HCT116 (cell line): ENCODE measurements around the gene NFKB1. TPM values are rescaled to one million over a fixed set of nuclear protein-coding genes. Genes with fewer than 3 reads are reported as not detected.

ENCODE experiments used
- ATAC-seq: fragments of 200-7000 bp; cut with Tn5 transposase; 2 replicates; pipeline ENCODE4 v1.9.1; 2020; ENCODE audit warnings: mild to moderate bottlenecking, moderate library complexity
- BruUV-seq: library from RNA; stranded (reverse); fragments of 400-500 nt; replicated peaks from 2 replicates; lab custom pipeline; 2021; lab: Mats Ljungman, UMichigan
- CTCF ChIA-PET: fragments of 300-600 bp; sonication (Branson Sonifier 250); formaldehyde crosslinking; loops from one replicate; lab custom pipeline; 2021; ENCODE audit warnings: antibody characterized with exemption; lab: Charles Lee
- POLR2A ChIA-PET: fragments of 300-600, 350-600 bp; sonication (Branson Sonifier 250); formaldehyde crosslinking; loops from one replicate; lab custom pipeline; 2021; ENCODE audit warnings: antibody characterized with exemption; lab: Charles Lee
- RAD21 ChIA-PET, 2 experiments: fragments of 300-600 bp; sonication (Branson Sonifier 250); formaldehyde crosslinking; loops; one replicate each; lab custom pipeline; 2023; ENCODE audit warnings: low total read pairs in 2 of 2; ENCODE audit not compliant: uncharacterized antibody in 2 of 2, unreplicated experiment in 2 of 2, low non-redundant PET in 1 of 2; lab: Charles Lee
- DNase-seq: peaks from one replicate; pipeline ENCODE4 v3.0.0-alpha.2; 2010; ENCODE audit warnings: low read depth, low spot score
- H2AFZ ChIP-seq: fragments of 200-600 bp; shearing (Covaris generic), sonication (generic); 2 replicates; pipeline ENCODE4 v1.6.1; 2017; ENCODE audit warnings: low read depth, mixed run types, mixed read lengths, antibody characterized with exemption, low read length; ENCODE audit not compliant: poor library complexity, severe bottlenecking
- H3K27ac ChIP-seq: 2 replicates; pipeline ENCODE4 v1.5.1; 2012; ENCODE audit warnings: low read depth, low read length
- H3K27me3 ChIP-seq: fragments of 200-600 bp; sonication (generic); 2 replicates; pipeline ENCODE4 v1.6.1; 2016; ENCODE audit warnings: mixed run types, low read length, mixed read lengths; ENCODE audit not compliant: insufficient read depth
- H3K36me3 ChIP-seq, 2 experiments: fragments of 200-500 bp in 1 of 2; fragments of 200-600 bp in 1 of 2; sonication (Bioruptor generic) in 1 of 2; sonication (generic) in 1 of 2; 2 replicates each; pipeline versions ENCODE4 v1.5.1 to v1.6.1; 2014 to 2016; ENCODE audit warnings: low read length in 2 of 2, inconsistent platforms in 1 of 2, mixed read lengths in 1 of 2, mixed run types in 1 of 2; ENCODE audit not compliant: insufficient read depth in 2 of 2, control insufficient read depth in 1 of 2
- H3K4me1 ChIP-seq, 2 experiments: fragments of 200-600 bp in 1 of 2; sonication (generic) in 1 of 2; 2 replicates each; pipeline versions ENCODE4 v1.5.1 to v1.6.1; 2012 to 2017; ENCODE audit warnings: low read length in 2 of 2, inconsistent platforms in 1 of 2, mild to moderate bottlenecking in 1 of 2, mixed read lengths in 1 of 2, mixed run types in 1 of 2, moderate library complexity in 1 of 2; ENCODE audit not compliant: insufficient read depth in 2 of 2, control insufficient read depth in 1 of 2
- H3K4me2 ChIP-seq: fragments of 200-600 bp; sonication (generic); 2 replicates; pipeline ENCODE4 v1.6.1; 2017; ENCODE audit warnings: mixed run types, low read length, mixed read lengths
- H3K4me3 ChIP-seq, 2 experiments: fragments of 200-600 bp in 1 of 2; sonication (generic) in 1 of 2; replicated peaks in 1 of 2; 2 replicates each; pipeline ENCODE4 v1.5.1; 2011 to 2016; ENCODE audit warnings: low read length in 2 of 2, control low read depth in 1 of 2, low read depth in 1 of 2, mild to moderate bottlenecking in 1 of 2, mixed read lengths in 1 of 2, mixed run types in 1 of 2
- H3K79me2 ChIP-seq: fragments of 200-600 bp; sonication (generic); 2 replicates; pipeline ENCODE4 v1.6.1; 2017; ENCODE audit warnings: mild to moderate bottlenecking, mixed run types, low read length, moderate library complexity, mixed read lengths; ENCODE audit not compliant: insufficient read depth
- H3K9ac ChIP-seq: fragments of 200-600 bp; sonication (generic); 2 replicates; pipeline ENCODE4 v1.6.1; 2016; ENCODE audit warnings: low read length, mixed read lengths
- H3K9me2 ChIP-seq: fragments of 200-600 bp; sonication (generic), shearing (Covaris generic); 2 replicates; pipeline ENCODE4 v1.6.1; 2017; ENCODE audit warnings: mixed run types, mild to moderate bottlenecking, moderate library complexity; ENCODE audit not compliant: insufficient read depth
- H3K9me3 ChIP-seq, 2 experiments: fragments of 200-500 bp in 1 of 2; fragments of 200-600 bp in 1 of 2; sonication (Bioruptor generic) in 1 of 2; sonication (generic) in 1 of 2; 2 replicates each; pipeline ENCODE4 v1.6.1; 2014 to 2017; ENCODE audit warnings: low read length in 2 of 2, mixed read lengths in 2 of 2, inconsistent platforms in 1 of 2, low read depth in 1 of 2, mild to moderate bottlenecking in 1 of 2, mixed run types in 1 of 2, moderate library complexity in 1 of 2; ENCODE audit not compliant: control insufficient read depth in 1 of 2, insufficient read depth in 1 of 2
- H4K20me1 ChIP-seq: fragments of 200-600 bp; sonication (generic), shearing (Covaris generic); 2 replicates; pipeline ENCODE4 v1.6.1; 2017; ENCODE audit warnings: mixed run types, mild to moderate bottlenecking, moderate library complexity; ENCODE audit not compliant: insufficient read depth
- EZH2 ChIP-seq: fragments of 200-600 bp; sonication (generic); IDR thresholded peaks from 2 replicates; pipeline ENCODE4 v1.6.1; 2017; ENCODE audit warnings: antibody characterized with exemption, mixed run types
- JUND ChIP-seq: IDR thresholded peaks from 2 replicates; pipeline ENCODE4 v1.6.1; 2012
- POLR2AphosphoS5 ChIP-seq: IDR thresholded peaks from 2 replicates; pipeline ENCODE4 v1.6.1; 2011; ENCODE audit warnings: mild to moderate bottlenecking, low read depth, low read length, moderate library complexity
- RAD21 ChIP-seq: IDR thresholded peaks from 2 replicates; pipeline ENCODE4 v1.6.1; 2012; ENCODE audit warnings: low read depth, mild to moderate bottlenecking
- ZNF274 ChIP-seq: fragments of 200-500 bp; sonication (Bioruptor generic); IDR thresholded peaks from 2 replicates; pipeline ENCODE4 v1.6.1; 2014; ENCODE audit warnings: mild to moderate bottlenecking, low read depth, low read length, inconsistent platforms
- intact Hi-C: fragments of 100-400 bp; cut with micrococcal nuclease; formaldehyde crosslinking; loops from 2 replicates; pipeline ENCODE4 v1.10.0; 2022
- total RNA-seq: library from RNA; stranded (reverse); gene quantifications from one replicate; pipeline ENCODE4 v1.2.1, GENCODE V29; 2021; ENCODE audit not compliant: unreplicated experiment
- TF ChIP-seq, protein P1 (sequence below): IDR thresholded peaks from 2 replicates; pipeline ENCODE4 v1.6.1; 2011; ENCODE audit warnings: mild to moderate bottlenecking, low read length, moderate library complexity; ENCODE audit not compliant: insufficient replicate concordance; ENCODE audit errors: extremely low read depth
- TF ChIP-seq, protein P2 (sequence below), 3 experiments: fragments of 200-600 bp in 1 of 3; sonication (generic) in 1 of 3; IDR thresholded peaks in 2 of 3; conservative IDR thresholded peaks in 1 of 3; 2 replicates each; pipeline ENCODE4 v1.5.1; 2012 to 2017; ENCODE audit warnings: low read depth in 2 of 3, low read length in 2 of 3, antibody characterized with exemption in 1 of 3, borderline replicate concordance in 1 of 3, control low read depth in 1 of 3, mild to moderate bottlenecking in 1 of 3, mixed read lengths in 1 of 3, mixed run types in 1 of 3, moderate library complexity in 1 of 3; ENCODE audit not compliant: insufficient read depth in 1 of 3

Gene NFKB1
- total RNA-seq, 1 experiment from 2014 or later = 29.4 TPM

GRCh38 chr4:102557636-102558035 lies 56.5 kb downstream of the NFKB1 start:
- TF ChIP-seq JUND (no peak), EZH2 (no peak), ZNF274 (no peak), RAD21 (no peak), POLR2AphosphoS5 (no peak)
- TF ChIP-seq, protein P1, sequence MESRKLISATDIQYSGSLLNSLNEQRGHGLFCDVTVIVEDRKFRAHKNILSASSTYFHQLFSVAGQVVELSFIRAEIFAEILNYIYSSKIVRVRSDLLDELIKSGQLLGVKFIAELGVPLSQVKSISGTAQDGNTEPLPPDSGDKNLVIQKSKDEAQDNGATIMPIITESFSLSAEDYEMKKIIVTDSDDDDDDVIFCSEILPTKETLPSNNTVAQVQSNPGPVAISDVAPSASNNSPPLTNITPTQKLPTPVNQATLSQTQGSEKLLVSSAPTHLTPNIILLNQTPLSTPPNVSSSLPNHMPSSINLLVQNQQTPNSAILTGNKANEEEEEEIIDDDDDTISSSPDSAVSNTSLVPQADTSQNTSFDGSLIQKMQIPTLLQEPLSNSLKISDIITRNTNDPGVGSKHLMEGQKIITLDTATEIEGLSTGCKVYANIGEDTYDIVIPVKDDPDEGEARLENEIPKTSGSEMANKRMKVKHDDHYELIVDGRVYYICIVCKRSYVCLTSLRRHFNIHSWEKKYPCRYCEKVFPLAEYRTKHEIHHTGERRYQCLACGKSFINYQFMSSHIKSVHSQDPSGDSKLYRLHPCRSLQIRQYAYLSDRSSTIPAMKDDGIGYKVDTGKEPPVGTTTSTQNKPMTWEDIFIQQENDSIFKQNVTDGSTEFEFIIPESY = no peak
- TF ChIP-seq, protein P2, sequence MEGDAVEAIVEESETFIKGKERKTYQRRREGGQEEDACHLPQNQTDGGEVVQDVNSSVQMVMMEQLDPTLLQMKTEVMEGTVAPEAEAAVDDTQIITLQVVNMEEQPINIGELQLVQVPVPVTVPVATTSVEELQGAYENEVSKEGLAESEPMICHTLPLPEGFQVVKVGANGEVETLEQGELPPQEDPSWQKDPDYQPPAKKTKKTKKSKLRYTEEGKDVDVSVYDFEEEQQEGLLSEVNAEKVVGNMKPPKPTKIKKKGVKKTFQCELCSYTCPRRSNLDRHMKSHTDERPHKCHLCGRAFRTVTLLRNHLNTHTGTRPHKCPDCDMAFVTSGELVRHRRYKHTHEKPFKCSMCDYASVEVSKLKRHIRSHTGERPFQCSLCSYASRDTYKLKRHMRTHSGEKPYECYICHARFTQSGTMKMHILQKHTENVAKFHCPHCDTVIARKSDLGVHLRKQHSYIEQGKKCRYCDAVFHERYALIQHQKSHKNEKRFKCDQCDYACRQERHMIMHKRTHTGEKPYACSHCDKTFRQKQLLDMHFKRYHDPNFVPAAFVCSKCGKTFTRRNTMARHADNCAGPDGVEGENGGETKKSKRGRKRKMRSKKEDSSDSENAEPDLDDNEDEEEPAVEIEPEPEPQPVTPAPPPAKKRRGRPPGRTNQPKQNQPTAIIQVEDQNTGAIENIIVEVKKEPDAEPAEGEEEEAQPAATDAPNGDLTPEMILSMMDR (IDR thresholded peaks at IDR 0.05 in 2 of 3, conservative IDR thresholded peaks at IDR 0.05 in 1 of 3; ENCODE audit: borderline replicate concordance in 1 of 3, insufficient read depth in 1 of 3, low read depth in 2 of 3, low read length in 2 of 3) = no peak
- TF ChIP-seq, all 23 proteins: peak for 0
- no peaks in the 10 kb centered on the region for H3K79me2 ChIP-seq
- ChIA-PET RAD21 (no interaction called here), POLR2A (no interaction called here), CTCF (no interaction called here)
- DNase-seq (no peak), ATAC-seq (no peak)
- H3K9ac ChIP-seq = no peak overlapping the region
- H3K4me2 ChIP-seq = no peak overlapping the region
- no peaks in the 10 kb centered on the region for H3K4me1 ChIP-seq
- no peaks in the 10 kb centered on the region for H3K36me3 ChIP-seq
- H3K9me2 ChIP-seq = no peaks in the 10 kb centered on the region
- H3K4me3 ChIP-seq = no peak overlapping the region
- intact Hi-C loops = no loop called here
- BruUV-seq = no TSS peak
- H3K27ac ChIP-seq = no peak overlapping the region
- H2AFZ ChIP-seq = no peak overlapping the region
- H3K27me3 ChIP-seq = no peaks in the 10 kb centered on the region
- H3K9me3 ChIP-seq = no peaks in the 10 kb centered on the region
- no peaks in the 10 kb centered on the region for H4K20me1 ChIP-seq
